ENCODE results near the gene NTN5. TPM values are rescaled to one million over a fixed set of nuclear protein-coding genes. Genes with fewer than 3 reads are reported as not detected.

The NTN5 gene
- total RNA-seq, 4 donors from 2014 or later: not detected

DNA sequence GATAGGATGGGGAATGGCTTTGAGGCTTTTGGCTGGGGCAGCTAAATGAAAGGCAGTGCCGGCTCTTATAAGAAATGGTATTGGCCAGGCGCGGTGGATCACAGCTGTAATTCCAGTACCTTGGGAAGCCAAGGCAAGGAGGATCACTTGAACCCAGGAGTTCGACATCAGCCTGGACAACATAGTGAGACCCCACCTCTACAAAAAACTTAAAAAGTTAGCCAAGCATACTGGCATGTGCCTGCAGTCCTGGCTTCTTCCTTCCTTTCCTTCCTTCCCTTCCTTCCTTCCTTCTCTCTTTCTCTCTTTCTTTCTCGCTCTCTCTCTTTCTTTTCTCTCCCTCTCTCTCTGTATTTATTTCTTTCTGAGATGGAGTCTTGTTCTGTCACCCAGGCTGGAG lies 30.0 kb downstream of the NTN5 start:
- no peak for ATAC-seq
- peaks cover 17 to 30% of the 10 kb centered on the region in 2 donors for H3K4me1 ChIP-seq
- H3K9me3 ChIP-seq: no peaks in the 10 kb centered on the region
- no peak for DNase-seq
- H3K27me3 ChIP-seq: no peaks in the 10 kb centered on the region
- in situ Hi-C loops (cut with MboI; ENCODE audit: low sequenced_read_pairs in 4 of 4) (loop anchor here in 2 of 4 donors (10.0 to 25.0 kb wide), 2 partner anchors 94 to 102 kb away; partner anchors contain the start of genes IZUMO1 (in 2 of the 2) and RASIP1 (in 2 of the 2)), intact Hi-C loops (cut with DNase I; ENCODE audit: low total_unique reads) (no loop called here)
- H3K27ac ChIP-seq: no peak overlapping the region
- no peaks in the 10 kb centered on the region for H3K36me3 ChIP-seq
- TF ChIP-seq, protein P1, sequence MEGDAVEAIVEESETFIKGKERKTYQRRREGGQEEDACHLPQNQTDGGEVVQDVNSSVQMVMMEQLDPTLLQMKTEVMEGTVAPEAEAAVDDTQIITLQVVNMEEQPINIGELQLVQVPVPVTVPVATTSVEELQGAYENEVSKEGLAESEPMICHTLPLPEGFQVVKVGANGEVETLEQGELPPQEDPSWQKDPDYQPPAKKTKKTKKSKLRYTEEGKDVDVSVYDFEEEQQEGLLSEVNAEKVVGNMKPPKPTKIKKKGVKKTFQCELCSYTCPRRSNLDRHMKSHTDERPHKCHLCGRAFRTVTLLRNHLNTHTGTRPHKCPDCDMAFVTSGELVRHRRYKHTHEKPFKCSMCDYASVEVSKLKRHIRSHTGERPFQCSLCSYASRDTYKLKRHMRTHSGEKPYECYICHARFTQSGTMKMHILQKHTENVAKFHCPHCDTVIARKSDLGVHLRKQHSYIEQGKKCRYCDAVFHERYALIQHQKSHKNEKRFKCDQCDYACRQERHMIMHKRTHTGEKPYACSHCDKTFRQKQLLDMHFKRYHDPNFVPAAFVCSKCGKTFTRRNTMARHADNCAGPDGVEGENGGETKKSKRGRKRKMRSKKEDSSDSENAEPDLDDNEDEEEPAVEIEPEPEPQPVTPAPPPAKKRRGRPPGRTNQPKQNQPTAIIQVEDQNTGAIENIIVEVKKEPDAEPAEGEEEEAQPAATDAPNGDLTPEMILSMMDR (IDR thresholded peaks at IDR 0.05 in 4 of 5, conservative IDR thresholded peaks at IDR 0.05 in 1 of 5): no peak
- TF ChIP-seq POLR2A (IDR thresholded peaks at IDR 0.05): no peak
- H3K4me3 ChIP-seq: no peak overlapping the region

DNA sequence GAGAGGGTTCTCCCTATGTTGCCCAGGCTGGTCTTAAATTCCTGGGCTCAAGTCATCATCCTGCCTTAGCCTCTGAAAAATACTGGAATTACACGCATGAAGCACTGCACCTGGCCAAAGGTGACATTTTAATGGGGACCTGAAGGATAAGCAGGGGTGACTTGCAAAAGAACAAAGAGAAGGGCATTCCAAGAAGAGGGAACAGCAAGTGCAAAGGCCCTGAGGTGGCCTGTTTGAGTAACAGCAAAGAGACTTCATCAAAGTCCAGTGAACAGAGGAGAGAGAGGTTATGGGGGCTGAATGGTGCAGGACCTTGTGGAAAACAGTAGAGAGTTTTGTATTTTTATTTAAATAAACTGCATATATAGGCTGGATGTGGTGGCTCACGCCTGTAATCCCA lies 31.0 kb downstream of the NTN5 start:
- Histone ChIP-seq H3K4me3 (no peak overlapping the region), H3K27ac (no peak overlapping the region), H3K27me3 (no peaks in the 10 kb centered on the region), H3K36me3 (no peaks in the 10 kb centered on the region), H3K9me3 (no peaks in the 10 kb centered on the region), H3K4me1 (peaks cover 20 to 32% of the 10 kb centered on the region in 2 donors)
- in situ Hi-C loops (cut with MboI; ENCODE audit: low sequenced_read_pairs in 4 of 4) (loop anchor here in 2 of 4 donors (10.0 to 25.0 kb wide), 2 partner anchors 95 to 103 kb away; partner anchors contain the start of genes IZUMO1 (in 2 of the 2) and RASIP1 (in 2 of the 2)), intact Hi-C loops (cut with DNase I; ENCODE audit: low total_unique reads) (no loop called here)
- no peak for ATAC-seq
- TF ChIP-seq POLR2A (IDR thresholded peaks at IDR 0.05): no peak
- TF ChIP-seq, protein P1 (IDR thresholded peaks at IDR 0.05 in 4 of 5, conservative IDR thresholded peaks at IDR 0.05 in 1 of 5): no peak
- no peak for DNase-seq

DNA sequence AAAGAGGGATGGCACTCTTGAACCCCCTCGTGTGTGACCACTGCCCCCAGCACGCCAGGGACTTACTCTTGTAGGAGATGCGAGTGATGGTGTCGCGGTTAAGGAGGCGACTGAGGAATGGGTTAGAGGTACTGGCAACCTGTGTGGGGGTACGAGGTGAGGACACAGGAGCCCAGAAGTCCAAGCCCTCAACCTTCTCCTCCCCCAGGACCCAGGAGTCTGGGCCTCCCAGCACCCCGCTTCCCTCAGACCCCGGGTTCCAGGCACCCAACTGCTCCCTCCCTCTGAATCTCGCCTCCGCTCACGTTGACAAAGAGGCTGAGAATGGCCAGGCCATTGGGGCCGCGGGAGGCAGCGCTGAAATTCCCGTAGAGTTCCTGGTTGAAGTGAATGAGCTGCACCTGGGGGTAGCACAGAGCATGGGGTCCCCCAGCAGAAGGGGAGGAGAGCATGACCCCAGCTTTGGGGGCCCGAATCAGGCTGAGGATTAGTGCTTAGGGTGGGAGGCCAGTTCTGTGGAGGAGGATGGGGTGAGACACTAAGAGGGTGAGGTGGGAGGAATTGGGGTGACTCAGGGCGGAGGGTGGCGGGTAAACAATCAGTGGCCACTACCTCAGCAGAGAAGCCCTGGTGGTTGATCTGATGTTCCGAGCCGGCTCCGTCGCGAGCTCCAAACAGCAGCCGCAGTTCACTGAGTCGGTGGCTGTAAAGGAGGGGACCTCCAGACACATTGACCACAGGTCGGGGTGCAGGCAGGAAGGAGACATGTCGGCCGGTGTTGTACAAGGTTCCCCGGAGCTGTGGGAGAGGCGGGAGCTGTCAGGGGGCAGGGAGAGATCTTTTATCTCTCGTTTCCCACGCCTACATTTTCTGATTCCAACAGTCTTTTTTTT lies 33.1 kb downstream of the NTN5 start:
- Histone ChIP-seq H3K9me3 (no peaks in the 10 kb centered on the region), H3K4me3 (no peak overlapping the region), H3K27ac (peak overlapping the region in 2 of 4 donors; percentile 99 to 100), H3K4me1 (peaks cover 16 to 31% of the 10 kb centered on the region in 2 donors), H3K36me3 (no peaks in the 10 kb centered on the region), H3K27me3 (no peaks in the 10 kb centered on the region)
- intact Hi-C loops (cut with DNase I; ENCODE audit: low total_unique reads): loop anchor here (2.0 to 10.0 kb wide), 4 partner anchors 147 to 1563 kb away; partner anchors contain the start of genes AKT1S1, MYH14 and TBC1D17
- in situ Hi-C loops (cut with MboI; ENCODE audit: low sequenced_read_pairs in 4 of 4): loop anchor here in 2 of 4 donors (10.0 to 25.0 kb wide), 2 partner anchors 98 to 105 kb away; partner anchors contain the start of genes IZUMO1 (in 2 of the 2) and RASIP1 (in 2 of the 2)
- ATAC-seq: no peak
- DNase-seq: no peak
- TF ChIP-seq, protein P1 (IDR thresholded peaks at IDR 0.05 in 4 of 5, conservative IDR thresholded peaks at IDR 0.05 in 1 of 5): no peak
- TF ChIP-seq POLR2A (IDR thresholded peaks at IDR 0.05): no peak

DNA sequence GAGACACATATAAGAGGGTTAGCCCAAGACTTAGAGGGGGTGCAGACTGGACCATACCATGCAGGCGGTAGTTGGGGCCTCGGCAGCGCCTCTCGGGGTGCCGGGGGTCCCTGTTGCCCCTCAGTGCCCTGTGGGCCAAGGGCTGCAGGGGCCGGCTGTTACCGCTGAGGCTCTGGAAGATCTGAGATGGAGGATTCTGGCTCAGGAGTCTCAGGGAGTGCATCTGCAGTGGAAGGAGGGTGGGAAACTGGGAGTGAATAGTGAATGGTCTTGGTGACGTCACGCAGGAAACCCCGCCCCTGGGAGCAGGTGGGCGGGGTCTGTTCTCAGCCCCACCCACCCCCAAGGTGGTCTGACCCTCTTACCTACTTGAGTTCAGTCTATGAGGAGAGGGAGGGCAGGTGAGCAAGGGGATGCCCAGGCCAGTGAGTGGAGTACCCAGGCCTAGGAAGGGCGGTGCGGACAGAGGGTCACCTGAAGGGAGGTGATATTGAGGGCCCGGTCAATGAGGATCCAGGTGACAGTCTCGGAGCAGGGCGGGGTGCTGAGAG lies 33.9 kb downstream of the NTN5 start:
- H3K4me1 ChIP-seq: peaks cover 21 to 31% of the 10 kb centered on the region in 2 donors
- no peaks in the 10 kb centered on the region for H3K27me3 ChIP-seq
- H3K27ac ChIP-seq: peak overlapping the region; percentile 97 to 100 (median 100)
- TF ChIP-seq, protein P1 (IDR thresholded peaks at IDR 0.05 in 4 of 5, conservative IDR thresholded peaks at IDR 0.05 in 1 of 5): no peak
- no peak for TF ChIP-seq POLR2A (IDR thresholded peaks at IDR 0.05)
- no peaks in the 10 kb centered on the region for H3K36me3 ChIP-seq
- intact Hi-C loops (cut with DNase I; ENCODE audit: low total_unique reads): loop anchor here (2.0 to 10.0 kb wide), 4 partner anchors 148 to 1563 kb away; partner anchors contain the start of genes AKT1S1, MYH14 and TBC1D17
- DNase-seq (peak in 1 of 2 donors; percentile 46), ATAC-seq (no peak)
- no peaks in the 10 kb centered on the region for H3K9me3 ChIP-seq
- in situ Hi-C loops (cut with MboI; ENCODE audit: low sequenced_read_pairs in 4 of 4): loop anchor here in 1 of 4 donors (25.0 kb wide), 1 partner anchor 98 kb away; the partner anchor contains the start of genes IZUMO1 and RASIP1
- H3K4me3 ChIP-seq: no peak overlapping the region
